ENCODE results near the gene NPIPB2. TPM values are rescaled to one million over a fixed set of nuclear protein-coding genes. Genes with fewer than 3 reads are reported as not detected.

Gene NPIPB2
- total and polyA plus RNA-seq, 10 of the 15 experiments (the other 5 are each of a cell fraction or from before 2014, with no cell fraction given) = 1.9 to 29.3 (median 10.8) TPM

- peak; percentile 88 for TF ChIP-seq GABPA (IDR thresholded peaks at IDR 0.05; ENCODE audit: low read depth)
- TF ChIP-seq RUNX3 (IDR thresholded peaks at IDR 0.05; ENCODE audit: low read length) = peak; percentile 99
- no peak for TF ChIP-seq HSF1 (IDR thresholded peaks at IDR 0.05; ENCODE audit: low read depth, low read length)
- TF ChIP-seq CREM (IDR thresholded peaks at IDR 0.05; ENCODE audit: low read depth) = peak; percentile 98
- TF ChIP-seq CUX1 (IDR thresholded peaks at IDR 0.05; ENCODE audit: insufficient replicate concordance, low read depth, low read length) = no peak
- TF ChIP-seq CBFB (IDR thresholded peaks at IDR 0.05; ENCODE audit: low read depth) = peak; percentile 100
- peak; percentile 93 for TF ChIP-seq KLF5 (IDR thresholded peaks at IDR 0.05; ENCODE audit: partially characterized antibody)
- TF ChIP-seq ELK1 (IDR thresholded peaks at IDR 0.05; ENCODE audit: low read depth, low read length) = peak; percentile 97
- TF ChIP-seq HDAC6 (IDR thresholded peaks at IDR 0.05; ENCODE audit: unreplicated experiment) = no peak
- TF ChIP-seq SMARCA5 (IDR thresholded peaks at IDR 0.05) = no peak
- no peak for TF ChIP-seq TBL1XR1 (IDR thresholded peaks at IDR 0.05; ENCODE audit: low read depth, low read length)
- TF ChIP-seq POU2F2 (IDR thresholded peaks at IDR 0.05; ENCODE audit: borderline replicate concordance, low read depth, low read length) = 0 out of 3 replicates have a peak, but pooled peaks have one; percentile 0
- TF ChIP-seq ZNF592 (IDR thresholded peaks at IDR 0.05) = no peak
- TF ChIP-seq WRNIP1 (IDR thresholded peaks at IDR 0.05; ENCODE audit: borderline replicate concordance, low read depth, low read length) = no peak
- TF ChIP-seq IRF4 (IDR thresholded peaks at IDR 0.05; ENCODE audit: low read depth, low read length) = no peak
Observed at GRCh38 chr16:11915644-11916523, 26.0 kb downstream of the NPIPB2 start, which contains the start of gene GSPT1 (continued).

Measured in GM12878 (cell line).